Measurements from ENCODE around the gene ACOX3. TPM values are rescaled to one million over a fixed set of nuclear protein-coding genes. Genes with fewer than 3 reads are reported as not detected.

ACOX3 gene
- total and polyA plus RNA-seq, 2 of the 8 experiments (the other 6 are each of a cell fraction or from before 2014, with no cell fraction given), result 2.5 to 9.9 TPM

- TF ChIP-seq CHD7 (IDR thresholded peaks at IDR 0.05; ENCODE audit: insufficient replicate concordance, low read length) (no peak), SUZ12 (IDR thresholded peaks at IDR 0.05; ENCODE audit: low read length) (no peak), POLR2A (IDR thresholded peaks at IDR 0.05; ENCODE audit: control extremely low read depth in 1 of 2, low read depth in 2 of 2, low read length in 2 of 2) (no peak), SIRT6 (IDR thresholded peaks at IDR 0.05; ENCODE audit: low read length) (no peak), KDM1A (IDR thresholded peaks at IDR 0.05; ENCODE audit: borderline replicate concordance, low read length) (no peak)
These were observed 97.1 kb downstream of the ACOX3 start (continued) for GRCh38 chr4:8343262-8343966.
